Stimulated activated CD8-positive, alpha-beta memory T cell treated with anti-CD3 and anti-CD28 coated beads, Interleukin-7, amount 100 ng/mL, for 48 hours (primary cell): ENCODE results near the gene SOBP.

Experiments used
- DNase-seq, 2 donors: peaks; one replicate each; pipeline ENCODE4 v3.0.0-alpha.2; 2020; ENCODE audit warnings: low read depth in 1 of 2; ENCODE audit errors: extremely low read depth in 1 of 2

Gene SOBP

GRCh38 chr6:107485157-107485556, 4.8 kb upstream of the SOBP start:
- no peak for DNase-seq

GRCh38 chr6:107488174-107488874, 1.6 kb upstream of the SOBP start:
- no peak for DNase-seq

- no peak for DNase-seq
These were observed 862 bp upstream of the SOBP start for GRCh38 chr6:107488875-107489635.

GRCh38 chr6:107490566-107491137, 735 bp downstream of the SOBP start:
- no peak for DNase-seq

GRCh38 chr6:107491138-107491609, 1.3 kb downstream of the SOBP start:
- DNase-seq, result no peak

- DNase-seq, result no peak
These were observed 2.1 kb downstream of the SOBP start for GRCh38 chr6:107491760-107492660.

GRCh38 chr6:107493158-107494057, 3.5 kb downstream of the SOBP start:
- DNase-seq, result no peak

GRCh38 chr6:107495196-107495643, 5.3 kb downstream of the SOBP start:
- DNase-seq, result no peak

- DNase-seq, result no peak
These were observed 6.1 kb downstream of the SOBP start for GRCh38 chr6:107495971-107496370.

- DNase-seq, result no peak
These were observed 7.2 kb downstream of the SOBP start for GRCh38 chr6:107496892-107497684.

- DNase-seq, result no peak
These were observed 14.5 kb downstream of the SOBP start for GRCh38 chr6:107504270-107505026.

GRCh38 chr6:107506145-107506544, 16.2 kb downstream of the SOBP start:
- no peak for DNase-seq

GRCh38 chr6:107509506-107509905, 19.6 kb downstream of the SOBP start:
- no peak for DNase-seq

- DNase-seq, result no peak
These were observed 20.2 kb downstream of the SOBP start for GRCh38 chr6:107510108-107510507.

GRCh38 chr6:107511511-107511993, 21.6 kb downstream of the SOBP start:
- no peak for DNase-seq

GRCh38 chr6:107513214-107513613, 23.3 kb downstream of the SOBP start:
- no peak for DNase-seq

GRCh38 chr6:107515955-107516354, 26.0 kb downstream of the SOBP start:
- no peak for DNase-seq

GRCh38 chr6:107517274-107517673, 27.4 kb downstream of the SOBP start:
- no peak for DNase-seq
